ENCODE results near the gene SYT2.

GRCh38 chr1:202681736-202682420 lies 28.4 kb downstream of the SYT2 start:
- TF ChIP-seq CTCF (IDR thresholded peaks at IDR 0.05) (no peak), POLR2A (IDR thresholded peaks at IDR 0.05) (no peak)

Measured in heart left ventricle (tissue), 13 donors.